HuH-7 (cell line): ENCODE data around the gene VSIG8.
"Not testable (repeated sequence)": the region's sequence is repeated elsewhere in the genome, so short reads cannot be mapped to it uniquely, and the experiment has no call there.

Experiments
- DNase-seq: peaks from one replicate; pipeline ENCODE4 v3.0.0; 2011; ENCODE audit warnings: low spot score

The VSIG8 gene, protein sequence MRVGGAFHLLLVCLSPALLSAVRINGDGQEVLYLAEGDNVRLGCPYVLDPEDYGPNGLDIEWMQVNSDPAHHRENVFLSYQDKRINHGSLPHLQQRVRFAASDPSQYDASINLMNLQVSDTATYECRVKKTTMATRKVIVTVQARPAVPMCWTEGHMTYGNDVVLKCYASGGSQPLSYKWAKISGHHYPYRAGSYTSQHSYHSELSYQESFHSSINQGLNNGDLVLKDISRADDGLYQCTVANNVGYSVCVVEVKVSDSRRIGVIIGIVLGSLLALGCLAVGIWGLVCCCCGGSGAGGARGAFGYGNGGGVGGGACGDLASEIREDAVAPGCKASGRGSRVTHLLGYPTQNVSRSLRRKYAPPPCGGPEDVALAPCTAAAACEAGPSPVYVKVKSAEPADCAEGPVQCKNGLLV

DNA sequence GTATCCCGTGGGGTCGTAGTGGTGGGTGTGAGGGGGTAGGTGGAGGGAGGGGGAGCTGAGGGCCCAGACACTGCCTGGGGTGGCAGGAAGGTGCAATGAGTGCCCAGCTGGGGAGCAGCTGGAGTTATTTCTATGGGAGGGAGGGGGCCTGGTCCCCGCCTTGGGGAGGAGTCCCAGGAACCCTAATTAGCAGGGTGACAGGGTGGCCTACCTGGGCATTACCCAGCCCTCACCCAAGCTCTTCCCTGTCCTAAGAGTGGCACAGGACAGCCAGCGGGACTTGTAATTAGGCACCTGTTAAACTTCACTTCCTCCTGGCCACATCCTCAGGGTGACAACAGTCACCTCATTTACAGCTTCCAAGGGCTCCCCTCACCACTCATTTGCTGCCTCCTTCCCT lies at the start of gene VSIG8:
Gene VSIG8, minus strand, starts transcription at position 101 of the 400 bp plus-strand sequence. CDS start 136 bp downstream, outside the sequence.
- no peak for DNase-seq

DNA sequence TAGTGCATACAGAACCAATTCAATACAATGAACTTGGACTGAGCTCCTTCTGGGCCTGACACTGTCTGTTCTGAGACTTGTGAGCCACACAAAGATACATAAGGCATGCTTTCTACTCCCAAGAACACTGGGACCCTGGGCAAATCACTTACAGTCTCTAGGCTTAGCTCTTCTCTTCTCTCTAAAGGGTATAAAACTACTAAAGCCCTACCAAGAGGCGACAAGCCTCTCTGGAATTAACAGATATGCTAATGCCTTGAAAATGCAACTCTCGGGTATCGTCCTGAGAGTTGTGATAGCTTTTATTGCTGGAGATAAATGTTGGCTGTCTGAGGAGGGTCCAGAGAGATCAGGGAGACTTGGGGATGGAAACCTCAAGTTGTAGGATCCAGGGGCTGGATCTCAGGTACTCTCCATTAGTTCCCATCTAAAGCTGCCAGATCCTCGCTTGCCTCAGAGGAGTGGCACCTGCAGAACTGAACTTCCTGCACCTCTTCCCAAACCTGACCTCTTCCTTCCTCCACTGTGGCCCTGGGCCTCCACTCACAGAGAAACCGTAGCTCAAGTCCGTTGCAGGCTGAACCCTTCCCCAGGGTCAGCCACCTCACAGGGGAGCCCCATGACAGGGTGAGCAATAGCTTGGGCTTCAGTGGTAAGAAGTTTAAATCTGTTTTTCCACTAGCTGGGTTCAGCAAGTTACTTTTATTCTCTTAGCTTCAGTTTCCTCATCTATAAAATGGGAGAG lies 49.0 kb upstream of the VSIG8 start:
- no peak for DNase-seq

DNA sequence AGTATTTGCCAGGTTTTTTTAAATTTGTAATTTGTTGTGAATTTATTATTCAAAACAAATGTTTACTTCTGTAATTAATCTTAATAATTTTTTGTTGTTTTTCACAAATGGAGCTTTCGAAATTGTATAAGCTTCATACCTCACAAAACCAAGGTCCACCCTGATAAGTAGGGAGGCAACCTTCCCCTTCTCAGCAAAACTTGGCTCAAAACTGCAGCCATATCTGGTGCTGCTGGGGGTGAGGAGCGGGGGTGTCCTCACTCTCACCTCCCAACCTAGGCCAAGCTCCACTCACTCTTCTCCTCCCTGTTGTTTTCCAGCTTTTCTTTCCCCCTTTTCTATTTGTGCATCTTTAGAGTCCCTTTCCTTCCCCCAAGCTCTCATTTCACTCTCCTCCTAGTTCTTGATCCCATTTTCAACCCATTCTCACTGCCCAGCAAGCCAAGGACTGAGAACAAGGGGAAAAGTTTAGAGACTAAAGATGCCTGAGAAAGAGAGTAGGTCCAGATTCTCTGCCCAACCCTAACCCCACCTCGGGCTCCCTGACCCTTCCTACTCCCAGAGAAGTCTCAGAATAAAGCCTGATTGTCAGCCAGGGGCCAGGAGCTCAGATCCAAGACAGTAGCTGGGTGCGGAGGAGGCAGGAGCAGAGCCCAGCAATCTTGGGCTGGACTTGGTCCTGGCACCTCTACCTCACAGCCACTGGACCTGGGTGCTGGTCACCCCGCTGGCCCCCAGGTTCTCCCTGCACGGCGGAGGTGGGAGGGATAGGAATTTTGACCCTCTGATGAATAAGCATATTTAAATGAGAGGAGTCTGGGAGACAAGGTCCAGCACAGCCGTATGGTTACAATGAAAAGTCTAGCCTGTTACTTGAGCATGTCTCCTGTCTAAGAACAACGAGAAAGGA lies 45.8 kb upstream of the VSIG8 start:
- DNase-seq: no peak

DNA sequence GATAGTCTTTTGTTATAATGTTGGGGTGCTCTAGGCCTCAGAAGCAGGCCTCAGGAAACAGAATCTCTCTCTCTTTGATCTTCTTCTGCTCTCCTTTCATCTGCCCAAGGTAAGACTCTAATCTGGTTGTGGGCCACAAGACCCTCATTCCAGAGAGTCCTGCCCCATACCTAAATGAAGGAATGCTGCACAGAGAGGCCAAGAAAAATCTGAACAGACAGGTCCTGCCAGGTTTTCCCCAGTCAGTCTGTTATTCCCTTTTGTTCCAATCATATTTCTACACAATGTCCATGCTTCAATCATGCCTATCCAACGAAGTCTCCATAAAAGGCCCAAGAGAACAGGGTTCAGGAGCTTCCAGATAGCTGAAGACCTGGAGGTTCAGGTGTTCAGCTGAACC lies 44.5 kb upstream of the VSIG8 start:
- no peak for DNase-seq

DNA sequence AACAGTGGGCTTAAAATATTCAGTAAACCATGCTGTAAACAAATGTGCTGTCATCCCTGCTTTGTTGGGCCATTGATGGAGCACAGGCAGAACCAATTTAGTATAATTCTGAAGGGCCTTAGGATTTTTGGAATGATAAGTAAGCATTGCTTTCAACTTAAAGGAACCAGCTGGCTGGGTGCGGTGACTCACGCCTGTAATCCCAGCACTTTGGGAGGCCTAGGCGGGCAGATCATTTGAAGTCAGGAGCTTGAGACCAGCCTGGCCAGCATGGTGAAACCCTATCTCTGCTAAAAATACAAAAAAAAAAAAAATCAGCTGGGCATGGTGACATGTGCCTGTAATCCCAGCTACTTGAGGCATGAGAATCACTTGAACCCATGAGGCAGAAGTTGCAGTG lies 41.6 kb upstream of the VSIG8 start:
- not testable (repeated sequence) for DNase-seq

DNA sequence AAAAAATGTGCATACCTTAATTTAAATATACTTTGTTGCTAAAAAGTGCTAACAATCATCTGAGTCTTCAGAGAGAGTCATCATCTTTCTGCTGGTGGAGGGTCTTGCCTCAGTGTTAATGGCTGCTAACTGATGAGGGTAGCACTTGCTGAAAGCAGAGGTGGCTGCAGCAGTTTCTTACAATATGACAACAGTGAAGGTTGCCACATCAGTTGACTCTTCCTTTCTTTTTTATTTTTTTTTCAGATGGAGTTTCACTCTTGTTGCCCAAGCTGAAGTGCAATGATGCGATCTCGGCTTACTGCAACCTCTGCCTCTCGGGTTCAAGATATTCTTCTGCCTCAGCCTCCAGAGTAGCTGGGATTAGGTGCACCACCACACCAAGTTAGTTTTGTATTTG lies 40.1 kb upstream of the VSIG8 start:
- no peak for DNase-seq

DNA sequence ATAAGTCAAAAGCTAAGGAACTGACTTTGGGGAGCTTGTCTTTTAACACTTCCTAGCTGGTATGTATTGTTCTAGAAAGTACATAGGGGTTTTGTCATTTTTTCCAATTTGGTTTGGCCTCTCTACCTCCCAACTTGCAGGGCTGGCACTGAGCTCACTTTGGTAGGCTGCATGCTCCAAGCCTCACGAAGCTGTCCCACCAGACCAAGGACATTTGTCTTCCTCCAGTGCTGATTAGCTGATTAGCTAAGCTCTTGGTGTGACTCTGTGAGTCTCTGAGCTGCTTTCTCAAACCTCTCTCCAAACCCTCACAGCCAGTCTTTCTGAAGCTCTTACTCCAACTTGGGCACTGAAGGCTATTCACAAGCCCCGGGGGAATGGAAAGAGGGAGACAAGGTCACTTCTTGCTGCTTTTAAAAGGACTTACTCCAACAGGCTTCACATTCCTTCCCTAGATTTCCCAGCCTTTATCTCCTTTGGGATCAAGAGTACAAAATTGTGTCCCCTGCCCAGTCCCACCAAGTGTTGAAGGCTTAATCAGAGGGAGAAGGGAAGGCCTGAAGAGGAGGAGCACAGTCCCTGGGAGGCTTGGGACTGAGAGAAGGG lies 38.4 kb upstream of the VSIG8 start:
- no peak for DNase-seq

DNA sequence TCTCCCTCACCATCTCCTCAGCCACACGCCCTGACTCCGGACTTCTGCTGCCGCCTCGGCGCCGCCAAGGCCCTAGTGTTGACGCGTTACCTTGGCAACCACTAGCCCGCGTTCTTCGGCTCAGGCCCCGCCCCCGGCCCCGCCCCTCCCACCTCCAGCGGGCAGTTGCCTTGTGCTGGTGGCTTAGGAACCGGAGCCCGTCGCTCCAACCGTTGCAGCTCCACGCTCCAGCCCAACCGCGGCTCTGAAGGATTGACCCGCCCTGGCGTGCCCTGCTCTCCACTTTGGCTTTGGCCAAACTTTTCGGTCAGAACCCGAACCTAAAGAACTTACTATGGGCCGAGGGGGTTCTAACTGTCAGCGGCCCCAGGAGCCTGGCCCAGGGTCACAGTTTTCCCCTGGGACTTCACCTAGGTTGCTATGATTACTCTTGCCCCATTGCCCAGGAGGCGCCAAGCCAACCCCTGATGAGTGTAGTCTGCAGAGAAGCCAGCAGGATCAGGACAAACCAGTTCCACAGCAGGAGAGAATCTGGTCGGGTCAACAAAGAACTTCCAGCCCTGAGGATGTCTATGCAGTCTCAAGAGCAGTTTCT lies 37.7 kb upstream of the VSIG8 start, which contains the start of gene CFAP45:
Gene CFAP45, minus strand, starts transcription at position 80 of the 595 bp plus-strand sequence. Its CDS starts 67 bp downstream, at position 13.
- no peak for DNase-seq

DNA sequence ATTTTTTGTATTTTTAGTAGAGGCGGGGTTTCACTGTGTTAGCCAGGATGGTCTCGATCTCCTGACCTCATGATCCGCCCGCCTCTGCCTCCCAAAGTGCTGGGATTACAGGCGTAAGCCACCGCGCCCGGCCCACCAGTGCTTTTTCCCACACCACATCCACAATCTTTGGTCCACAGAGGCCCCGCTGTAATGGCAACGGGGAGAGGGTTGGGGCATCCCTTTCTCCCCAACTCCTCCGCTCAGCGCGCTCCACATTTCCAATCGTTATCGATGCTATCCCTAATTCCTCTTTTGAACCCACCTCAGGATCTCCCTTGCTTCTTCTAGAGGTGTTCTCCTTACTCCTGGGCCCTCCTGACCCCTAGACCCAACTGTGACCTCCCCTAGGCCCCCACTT lies 37.2 kb upstream of the VSIG8 start:
- DNase-seq: not testable (repeated sequence)

DNA sequence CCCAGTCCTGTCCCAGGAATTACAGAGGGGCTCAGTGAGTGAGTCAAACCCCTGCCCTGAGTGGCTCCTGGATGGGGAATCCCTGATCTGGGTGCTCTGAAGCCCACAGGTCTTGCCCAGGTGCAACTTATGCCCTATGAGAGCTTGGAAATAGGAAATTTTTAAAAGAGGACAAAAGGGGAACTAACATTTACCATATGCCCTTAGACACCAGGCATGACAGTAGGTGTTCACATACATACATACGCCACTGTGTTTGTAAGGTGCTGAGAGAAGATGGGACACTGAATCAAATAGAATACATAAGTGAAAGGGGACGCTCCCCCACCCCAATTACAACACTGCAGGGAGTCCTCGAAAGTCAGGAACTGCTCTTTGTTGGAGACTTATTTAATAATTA lies 36.1 kb upstream of the VSIG8 start:
- no peak for DNase-seq

DNA sequence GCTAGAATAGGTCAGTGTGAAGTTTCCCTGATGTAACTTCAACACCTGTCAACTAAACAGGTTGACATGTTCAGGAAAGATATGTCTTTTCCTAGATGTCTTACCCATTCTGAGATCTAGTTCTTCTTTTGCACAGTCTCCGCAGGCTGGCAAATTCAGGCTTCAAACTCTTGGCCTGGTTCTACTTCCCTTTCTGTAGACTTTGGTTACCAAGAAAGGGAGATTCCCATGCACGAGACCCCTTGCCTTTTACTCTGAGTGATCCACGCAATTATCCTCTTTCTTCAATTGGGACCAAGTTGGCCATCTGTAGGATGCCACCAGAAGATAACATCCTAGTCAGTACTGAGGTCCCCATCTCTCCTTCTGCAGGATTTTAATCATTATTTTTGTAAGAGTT lies 35.5 kb upstream of the VSIG8 start:
- no peak for DNase-seq

DNA sequence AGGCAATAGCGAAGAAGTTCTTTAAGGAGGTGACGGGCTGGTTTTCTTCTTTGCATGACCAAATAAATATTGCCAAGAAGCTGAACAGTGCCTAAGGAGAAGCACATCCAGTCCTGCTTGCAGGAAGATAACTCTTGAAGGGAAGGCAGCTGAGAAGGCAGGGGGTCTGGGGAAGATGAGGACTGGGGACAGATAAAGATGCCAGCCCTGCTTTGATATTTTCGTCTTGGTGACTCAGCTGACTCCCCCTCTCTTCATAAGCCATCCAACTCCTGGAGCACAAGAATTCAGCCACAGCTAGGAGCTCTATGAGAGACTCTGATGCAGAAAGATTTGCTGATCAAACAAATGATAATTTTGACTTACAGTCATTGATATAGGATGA lies 34.1 kb upstream of the VSIG8 start:
- no peak for DNase-seq

DNA sequence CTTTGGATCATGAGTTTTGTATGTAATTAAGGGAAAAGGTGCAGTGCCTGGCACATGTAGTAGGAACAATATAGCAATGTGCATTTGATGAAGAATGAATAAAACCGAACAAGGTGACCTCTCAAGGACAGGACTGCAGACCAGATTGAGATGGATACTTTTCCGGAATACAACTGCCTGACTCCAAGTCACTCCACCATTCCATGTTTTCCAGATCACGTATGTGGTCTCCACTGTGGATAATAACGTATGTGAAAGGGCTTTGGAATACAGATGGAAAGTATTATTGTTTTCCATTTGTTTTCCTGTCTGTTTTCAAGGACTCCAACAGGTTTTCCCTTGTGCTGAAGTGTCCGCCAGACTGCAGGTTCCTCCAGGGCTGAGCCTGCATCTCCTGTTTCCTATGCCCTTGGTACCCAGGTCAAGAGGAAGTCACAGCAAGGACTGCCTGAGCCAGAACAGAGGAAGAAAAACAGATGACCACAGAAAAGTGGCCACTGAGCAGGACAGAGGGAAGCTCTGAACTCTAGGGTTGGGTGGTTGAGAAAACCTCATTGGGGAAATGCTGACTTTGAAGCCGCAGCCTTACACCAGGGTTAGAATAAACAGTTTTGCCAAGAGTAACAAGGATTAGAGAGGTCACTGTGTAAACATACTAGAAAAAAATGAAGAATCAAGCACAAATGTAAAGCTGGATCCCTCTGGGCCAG lies 33.5 kb upstream of the VSIG8 start:
- DNase-seq: no peak

DNA sequence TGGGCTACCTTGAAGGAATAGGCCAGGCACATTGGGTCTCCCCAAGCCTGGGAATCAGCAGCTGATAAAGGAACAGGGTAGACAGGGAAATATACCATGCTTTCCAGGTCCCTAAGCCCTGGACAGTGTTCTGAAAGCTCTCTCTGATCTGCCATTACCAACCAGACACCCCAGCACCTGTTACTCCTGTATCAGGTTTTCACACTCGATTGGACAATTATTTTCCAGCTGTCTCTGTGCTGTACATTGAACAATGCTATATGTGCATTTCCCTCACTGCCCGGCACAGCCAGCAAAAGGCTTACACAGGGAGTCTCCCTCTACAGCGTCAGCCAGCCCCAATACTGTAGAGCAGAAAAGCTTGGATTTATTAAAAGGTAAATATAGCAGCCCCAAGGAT lies 32.8 kb upstream of the VSIG8 start:
- no peak for DNase-seq

DNA sequence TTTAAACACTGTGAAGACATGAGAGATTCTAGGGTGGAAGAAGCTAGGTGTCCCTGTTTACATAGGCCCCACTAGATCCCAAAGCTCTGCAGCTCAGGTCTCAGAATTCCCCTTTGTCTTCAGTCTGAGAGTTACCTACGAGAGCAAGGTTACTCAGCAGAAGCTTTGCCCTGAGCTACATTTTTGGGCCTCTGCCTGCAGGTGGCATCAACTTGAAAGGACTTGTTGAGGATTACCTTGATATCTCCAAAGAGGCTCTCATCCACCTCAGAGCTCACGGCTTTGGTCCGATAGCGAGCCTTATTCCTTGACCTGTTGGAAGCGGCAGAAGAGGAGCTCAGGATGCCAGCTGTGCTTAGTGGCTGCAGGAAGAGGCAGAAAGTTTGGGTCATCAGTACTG lies 30.5 kb upstream of the VSIG8 start:
- DNase-seq: no peak

DNA sequence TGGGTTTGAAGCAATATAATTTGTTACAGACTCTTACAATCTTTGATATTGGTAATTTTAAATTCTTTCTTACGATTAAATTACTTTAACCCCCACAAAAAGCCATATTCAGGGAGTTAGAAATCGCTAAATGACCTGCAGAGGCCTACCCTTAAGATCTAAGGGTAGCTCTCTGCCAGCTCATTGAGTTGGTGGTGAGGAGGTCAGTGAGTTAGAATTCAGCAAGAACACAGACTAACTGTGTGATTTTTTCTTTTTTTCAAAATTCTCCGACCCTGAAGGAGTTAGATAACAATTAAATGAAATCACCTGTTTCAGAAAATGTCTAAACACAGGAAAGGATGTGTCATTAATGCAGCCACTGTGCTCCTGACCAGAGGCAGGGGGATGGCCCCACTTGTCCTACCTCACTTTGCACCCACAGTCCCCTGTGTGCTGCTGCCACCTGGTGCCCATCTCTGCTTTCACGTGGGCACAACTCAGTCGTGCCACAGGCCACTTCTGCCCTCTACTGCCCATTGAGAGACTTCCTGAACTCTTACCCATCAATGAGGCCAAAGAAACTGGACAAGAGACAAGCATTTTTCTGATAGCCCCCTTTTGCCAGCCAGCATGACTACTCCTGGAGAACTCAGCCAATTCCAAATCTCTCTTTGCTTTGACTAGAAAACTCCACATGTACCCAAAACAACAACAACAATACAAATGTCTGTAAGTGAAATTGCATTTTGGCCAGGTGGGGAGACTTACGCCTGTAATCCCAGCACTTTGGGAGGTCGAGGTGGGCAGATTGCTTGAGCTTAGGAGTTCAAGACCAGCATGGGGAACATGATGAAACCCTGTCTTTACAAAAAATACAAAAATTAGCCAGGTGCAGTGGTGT lies 29.1 kb upstream of the VSIG8 start:
- DNase-seq: no peak

DNA sequence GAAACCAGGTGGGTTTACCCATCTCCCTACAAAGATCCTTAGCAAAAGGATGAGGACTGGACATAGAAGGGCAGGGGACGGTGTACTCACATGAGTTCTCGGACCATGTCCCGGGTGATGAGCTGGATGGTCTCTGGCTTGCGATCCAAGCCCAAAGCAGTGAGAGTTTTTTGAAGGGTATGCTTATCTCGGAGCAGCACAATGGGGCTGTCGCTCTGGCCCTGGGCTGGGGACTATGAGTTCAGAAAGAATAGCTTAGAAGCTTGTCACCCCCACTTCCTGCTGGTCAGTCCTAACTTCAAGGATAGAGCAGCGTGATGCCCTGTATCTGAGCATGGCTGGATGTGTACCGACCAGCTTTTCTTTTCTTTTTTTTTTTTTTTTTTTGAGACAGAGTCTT lies 27.9 kb upstream of the VSIG8 start:
- DNase-seq: no peak

DNA sequence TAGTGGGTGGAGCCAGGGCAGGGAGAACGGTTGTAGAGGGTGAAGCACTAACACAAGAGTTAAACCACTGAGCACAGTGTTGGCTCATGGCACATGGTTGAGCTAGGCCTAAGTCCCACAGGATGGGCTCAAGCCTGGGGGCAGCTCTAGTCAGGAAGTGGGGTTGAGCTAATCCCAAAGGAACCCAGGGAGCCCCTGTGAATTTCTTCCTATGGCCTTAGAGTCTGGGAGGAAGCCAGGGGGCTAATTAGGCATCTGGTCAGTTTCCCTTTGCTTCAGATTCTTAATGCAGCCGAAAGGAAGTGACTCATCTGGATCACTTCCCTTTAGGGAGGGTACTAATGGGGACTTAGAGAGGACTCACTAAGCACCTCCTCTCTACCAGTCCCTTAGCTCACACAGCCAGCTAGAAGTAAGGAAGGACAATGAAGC lies 27.4 kb upstream of the VSIG8 start:
- DNase-seq: no peak

DNA sequence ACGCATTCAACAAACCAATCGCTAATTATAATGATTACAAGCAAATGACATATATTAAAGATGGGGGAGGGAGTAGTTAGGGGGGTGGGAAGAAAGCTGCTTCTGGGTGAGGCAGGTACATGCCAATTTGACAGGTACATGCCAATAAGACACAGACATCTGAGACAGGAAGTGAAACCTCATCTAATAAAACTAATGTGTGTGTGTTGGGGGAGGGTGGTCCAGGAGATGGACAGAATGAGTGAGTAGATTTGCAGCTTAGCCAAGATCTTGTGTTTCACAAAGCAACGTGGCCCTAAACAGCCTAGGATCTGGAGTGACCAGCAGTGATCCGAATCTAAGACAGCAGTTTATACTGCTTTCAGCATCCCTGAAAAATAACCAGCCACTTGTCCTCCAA lies 26.7 kb upstream of the VSIG8 start:
- no peak for DNase-seq

DNA sequence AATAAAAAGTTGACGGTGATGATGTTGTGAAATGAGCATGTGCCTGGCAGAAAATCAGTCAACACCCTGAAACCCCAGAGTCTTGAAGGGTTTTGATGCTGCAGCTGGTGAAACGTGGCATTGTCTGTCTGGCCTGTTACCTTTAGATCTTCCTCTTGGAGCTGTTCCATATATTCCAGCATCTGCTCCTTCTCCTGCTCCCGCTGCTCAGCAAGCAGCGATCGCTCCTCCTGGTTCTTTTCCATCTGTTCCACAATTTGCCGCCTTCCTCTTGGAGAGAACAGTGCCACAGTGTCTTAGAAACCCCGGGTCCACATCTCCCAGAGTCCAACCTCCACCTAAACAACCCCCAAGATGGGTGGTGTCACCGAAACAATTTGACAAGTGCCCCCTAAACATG lies 21.8 kb upstream of the VSIG8 start:
- no peak for DNase-seq
